HepG2 (cell line): Measurements from ENCODE around the gene EIF4G2. TPM values are rescaled to one million over a fixed set of nuclear protein-coding genes. Genes with fewer than 3 reads are reported as not detected.
A peak's percentile ranks its signal among the peaks of the same experiment; 100 is the strongest.

Experiments
- ATF1 ChIP-seq: IDR thresholded peaks from 2 replicates; pipeline ENCODE4 v1.6.1; 2016; ENCODE audit warnings: mild to moderate bottlenecking, control low read depth
- CBX5 ChIP-seq: sonication (generic); formaldehyde crosslinking; IDR thresholded peaks from 2 replicates; pipeline ENCODE4 v1.4.0; 2020; ENCODE audit warnings: missing genetic modification reagents, borderline replicate concordance
- EZH2 ChIP-seq: conservative IDR thresholded peaks from 2 replicates; pipeline ENCODE4 v1.6.1; 2012; ENCODE audit warnings: mild to moderate bottlenecking, low read depth, low read length, moderate library complexity
- GPBP1L1 ChIP-seq: sonication (generic); formaldehyde crosslinking; IDR thresholded peaks from 2 replicates; pipeline ENCODE4 v1.5.0; 2020; ENCODE audit warnings: mild to moderate bottlenecking, missing genetic modification reagents
- IKZF5 ChIP-seq: IDR thresholded peaks from 2 replicates; pipeline ENCODE4 v1.6.1; 2018; ENCODE audit warnings: missing genetic modification reagents, mild to moderate bottlenecking, missing compliant biosample characterization
- MBD4 ChIP-seq: IDR thresholded peaks from 2 replicates; pipeline ENCODE4 v1.6.1; 2012; ENCODE audit warnings: low read length, inconsistent platforms, borderline replicate concordance
- MIER2 ChIP-seq: IDR thresholded peaks from 2 replicates; pipeline ENCODE4 v1.6.1; 2016; ENCODE audit warnings: missing biosample characterization, missing genetic modification reagents
- PHF8 ChIP-seq: sonication (generic); formaldehyde crosslinking; IDR thresholded peaks from 2 replicates; pipeline ENCODE4 v1.5.0; 2020; ENCODE audit warnings: missing genetic modification reagents
- POGZ ChIP-seq: sonication (generic); formaldehyde crosslinking; IDR thresholded peaks from 2 replicates; pipeline ENCODE4 v1.4.0; 2020; ENCODE audit warnings: mild to moderate bottlenecking, missing genetic modification reagents
- SNAPC5 ChIP-seq: sonication (generic); formaldehyde crosslinking; IDR thresholded peaks from 2 replicates; pipeline ENCODE4 v1.8.1; 2023; ENCODE audit warnings: mild to moderate bottlenecking, missing genetic modification reagents, borderline replicate concordance
- SOX13 ChIP-seq, 3 experiments: fragments of 450-650 bp in 1 of 3; sonication (generic) in 1 of 3; formaldehyde crosslinking in 1 of 3; IDR thresholded peaks in 2 of 3; conservative IDR thresholded peaks in 1 of 3; 2 replicates each; pipeline versions ENCODE4 v1.5.0 to v1.6.1; 2016 to 2020; ENCODE audit warnings: antibody characterized with exemption in 1 of 3, mild to moderate bottlenecking in 1 of 3, missing compliant biosample characterization in 1 of 3, missing genetic modification reagents in 1 of 3, moderate library complexity in 1 of 3
- SOX6 ChIP-seq, 2 experiments: fragments of 450-650 bp in 1 of 2; sonication (generic) in 1 of 2; formaldehyde crosslinking in 1 of 2; IDR thresholded peaks; 2 replicates each; pipeline versions ENCODE4 v1.4.0 to v1.6.1; 2017 to 2020; ENCODE audit warnings: antibody characterized with exemption in 1 of 2, mild to moderate bottlenecking in 1 of 2, missing genetic modification reagents in 1 of 2
- SP1 ChIP-seq, 2 experiments: fragments of 450-650 bp in 1 of 2; sonication (generic) in 1 of 2; formaldehyde crosslinking in 1 of 2; IDR thresholded peaks; 2 replicates each; pipeline versions ENCODE4 v1.4.0 to v1.6.1; 2016 to 2020; ENCODE audit warnings: missing genetic modification reagents in 1 of 2
- SPEN ChIP-seq: sonication (generic); formaldehyde crosslinking; IDR thresholded peaks from 2 replicates; pipeline ENCODE4 v1.5.1; 2020; ENCODE audit warnings: low read depth, mild to moderate bottlenecking, missing genetic modification reagents
- ZGPAT ChIP-seq: IDR thresholded peaks from 2 replicates; pipeline ENCODE4 v1.6.1; 2016; ENCODE audit warnings: mild to moderate bottlenecking
- ZNF382 ChIP-seq: sonication (generic); formaldehyde crosslinking; IDR thresholded peaks from 2 replicates; pipeline ENCODE4 v1.5.0; 2020; ENCODE audit warnings: missing genetic modification reagents, mild to moderate bottlenecking, borderline replicate concordance
- ZNF414 ChIP-seq: sonication (generic); formaldehyde crosslinking; IDR thresholded peaks from 2 replicates; pipeline ENCODE4 v1.5.0; 2020; ENCODE audit warnings: missing genetic modification reagents
- ZNF557 ChIP-seq: sonication (generic); formaldehyde crosslinking; IDR thresholded peaks from 2 replicates; pipeline ENCODE4 v1.4.0; 2020; ENCODE audit warnings: missing genetic modification reagents
- ZNF576 ChIP-seq: sonication (generic); formaldehyde crosslinking; IDR thresholded peaks from 2 replicates; pipeline ENCODE4 v1.4.0; 2020; ENCODE audit warnings: mild to moderate bottlenecking, missing genetic modification reagents
- ZNF703 ChIP-seq: sonication (generic); formaldehyde crosslinking; IDR thresholded peaks from 2 replicates; pipeline ENCODE4 v1.5.1; 2020; ENCODE audit warnings: missing genetic modification reagents, mild to moderate bottlenecking, moderate library complexity, borderline replicate concordance
- ZNF800 ChIP-seq: sonication (generic); formaldehyde crosslinking; IDR thresholded peaks from 2 replicates; pipeline ENCODE4 v1.4.0; 2020; ENCODE audit warnings: missing genetic modification reagents
- polyA plus RNA-seq, 8 experiments: library from polyadenylated mRNA; depleted of rRNA in 3 of 8; stranded (reverse) in 7 of 8; unstranded in 1 of 8; fragments of >200 nt; fragmentation: Illumina TruSeq in 4 of 8; extraction: Trizol in 4 of 8; gene quantifications; 2 replicates each; pipeline versions ENCODE4 v1.2.1 to v1.2.3, GENCODE V29; 2011 to 2016; ENCODE audit warnings: low read depth in 4 of 8, missing spikeins in 1 of 8, mixed read lengths in 1 of 8; ENCODE audit not compliant: insufficient read depth in 1 of 8
- total RNA-seq, 5 experiments: library from RNA; depleted of rRNA; stranded (reverse); fragments of >200 nt; fragmentation: Illumina TruSeq; extraction: Trizol; gene quantifications; 2 replicates each; pipeline ENCODE4 v1.2.3, GENCODE V29; 2016; ENCODE audit warnings: low read depth in 1 of 5

EIF4G2 gene
- total and polyA plus RNA-seq, 2 of the 13 experiments (the other 11 are each of a cell fraction or from before 2014, with no cell fraction given): 362 to 546 TPM

- TF ChIP-seq POGZ (CRISPR knock-in tag) (peak; percentile 87), SOX6 (IDR thresholded peaks at IDR 0.05) (no peak), SOX6 (CRISPR knock-in tag; IDR thresholded peaks at IDR 0.05) (0 out of 2 replicates have a peak, but pooled peaks have one; percentile 39), PHF8 (peak; percentile 83), SPEN (CRISPR knock-in tag) (peak; percentile 82), SNAPC5 (CRISPR knock-in tag) (0 out of 2 replicates have a peak, but pooled peaks have one; percentile 20), MIER2 (CRISPR knock-in tag) (no peak), ZGPAT (peak; percentile 84), CBX5 (no peak), ZNF800 (peak; percentile 96), MBD4 (no peak), IKZF5 (CRISPR knock-in tag) (peak; percentile 85; the same call in 1 of the 2 replicates), ZNF557 (CRISPR knock-in tag) (0 out of 2 replicates have a peak, but pooled peaks have one; percentile 29), ZNF576 (CRISPR knock-in tag) (no peak), SOX13 (IDR thresholded peaks at IDR 0.05) (no peak), SOX13 (CRISPR knock-in tag; conservative IDR thresholded peaks at IDR 0.05 in 1 of 2, IDR thresholded peaks at IDR 0.05 in 1 of 2) (peak in 1 of 2 experiments; percentile 31; a peak in 1 of 4 replicates), SP1 (IDR thresholded peaks at IDR 0.05) (no peak), SP1 (CRISPR knock-in tag; IDR thresholded peaks at IDR 0.05) (peak; percentile 70), ZNF703 (CRISPR knock-in tag) (peak; percentile 73; the same call in 1 of the 2 replicates), ZNF414 (CRISPR knock-in tag) (no peak), ZNF382 (no peak), ATF1 (CRISPR knock-in tag) (no peak), GPBP1L1 (CRISPR knock-in tag) (no peak), EZH2 (no peak)
These were observed at the start of gene EIF4G2 (continued) for GRCh38 chr11:10808553-10809372.
